Activated naive CD8-positive, alpha-beta T cell treated with anti-CD3 and anti-CD28 coated beads, Interleukin-2, amount 10 ng/mL, durations not matched to agents 7 days and 5 days (primary cell): ENCODE data around the gene CDYL. TPM values are rescaled to one million over a fixed set of nuclear protein-coding genes. Genes with fewer than 3 reads are reported as not detected.
A peak's percentile ranks its signal among the peaks of the same experiment; 100 is the strongest.
"Not testable (repeated sequence)": the region's sequence is repeated elsewhere in the genome, so short reads cannot be mapped to it uniquely, and the experiment has no call there.

Experiments used
- ATAC-seq: fragments of 150-1000 bp; cut with Tn5 transposase; one replicate; pipeline ENCODE4 v1.10.0; 2021; ENCODE audit warnings: low read depth, moderate library complexity
- POLR2A ChIA-PET: fragments of 350-600 bp; sonication (Branson Sonifier 250); formaldehyde crosslinking; loops from one replicate; lab custom pipeline; 2021; ENCODE audit warnings: antibody characterized with exemption; lab: Charles Lee
- DNase-seq: peaks from one replicate; pipeline ENCODE4 v3.0.0; 2021
- H3K27ac Mint-ChIP-seq: one replicate; pipeline ENCODE4 v1.8.0; 2022; ENCODE audit warnings: mild to moderate bottlenecking, mixed read lengths
- H3K27me3 Mint-ChIP-seq: one replicate; pipeline ENCODE4 v1.8.0; 2022; ENCODE audit warnings: mild to moderate bottlenecking, moderate library complexity, mixed read lengths
- H3K36me3 Mint-ChIP-seq: one replicate; pipeline ENCODE4 v1.8.0; 2021; ENCODE audit warnings: mild to moderate bottlenecking, mixed read lengths
- H3K4me1 Mint-ChIP-seq: one replicate; pipeline ENCODE4 v1.8.0; 2021; ENCODE audit warnings: mixed read lengths
- H3K4me3 Mint-ChIP-seq: one replicate; pipeline ENCODE4 v1.8.0; 2022; ENCODE audit warnings: mild to moderate bottlenecking, moderate library complexity, mixed read lengths
- H3K9me3 Mint-ChIP-seq: one replicate; pipeline ENCODE4 v1.8.0; 2021; ENCODE audit warnings: mixed read lengths
- total RNA-seq, 2 experiments: library from RNA; stranded (reverse); gene quantifications; one replicate each; pipeline ENCODE4 v1.2.3, GENCODE V29; 2021

CDYL gene
- total RNA-seq, 2 experiments from 2014 or later, result 44.0 to 46.7 TPM

GRCh38 chr6:5004373-5005037 is 228.3 kb downstream of the CDYL start:
- DNase-seq, result no peak
- POLR2A ChIA-PET, result interaction anchor here (0.6 kb wide), 1 partner anchor 1965 kb away, joined by 3 read pairs; no protein-coding TSS in a partner anchor
- Mint-ChIP-seq H3K9me3 (no peaks in the 10 kb centered on the region), H3K4me1 (peaks cover 17% of the 10 kb centered on the region), H3K36me3 (no peaks in the 10 kb centered on the region), H3K27me3 (no peaks in the 10 kb centered on the region), H3K27ac (peak overlapping the region; percentile 93), H3K4me3 (peak overlapping the region; percentile 89)
- no peak for ATAC-seq

GRCh38 chr6:5005038-5005433 is 228.8 kb downstream of the CDYL start:
- not testable (repeated sequence) for H3K36me3 Mint-ChIP-seq, DNase-seq, H3K27me3 Mint-ChIP-seq, H3K9me3 Mint-ChIP-seq, H3K4me3 Mint-ChIP-seq, ATAC-seq, H3K27ac Mint-ChIP-seq
- peaks cover 17% of the 10 kb centered on the region for H3K4me1 Mint-ChIP-seq
- POLR2A ChIA-PET, result interaction anchor here (0.7 kb wide), 1 partner anchor 967 kb away, joined by 4 read pairs; no protein-coding TSS in a partner anchor

Other genes starting within 250 kb of the CDYL start
- gene RPP40, start 227.6 kb downstream of the CDYL start, total RNA-seq, result 1 to 10 TPM; 3.4 to 4.0 TPM